Mucosa of descending colon (tissue), 3 donors: ENCODE data around the gene NTNG1. TPM values are rescaled to one million over a fixed set of nuclear protein-coding genes. Genes with fewer than 3 reads are reported as not detected.

ENCODE experiments used
- ATAC-seq: fragments of 200-7000 bp; cut with Tn5 transposase; one replicate; pipeline ENCODE4 v1.9.1; 2020; ENCODE audit warnings: mild to moderate bottlenecking, moderate library complexity
- DNase-seq, 3 donors: peaks; one replicate each; pipeline ENCODE4 v3.0.0-alpha.2; 2020
- H3K36me3 ChIP-seq: fragments of 200-600 bp; one replicate; pipeline ENCODE4 v1.8.0; 2021; ENCODE audit warnings: low read depth, mild to moderate bottlenecking
- H3K4me1 ChIP-seq: fragments of 200-600 bp; one replicate; pipeline ENCODE4 v1.8.0; 2021; ENCODE audit warnings: low read depth, mild to moderate bottlenecking
- H3K4me3 ChIP-seq: fragments of 200-600 bp; one replicate; pipeline ENCODE4 v1.8.0; 2021; ENCODE audit warnings: mild to moderate bottlenecking
- H3K9me3 ChIP-seq: fragments of 200-600 bp; one replicate; pipeline ENCODE4 v1.8.0; 2021; ENCODE audit warnings: mild to moderate bottlenecking
- intact Hi-C, 2 donors: fragments of 100-400 bp; cut with DNase I in 1 of 2; cut with micrococcal nuclease in 1 of 2; formaldehyde crosslinking; loops; one replicate each; pipeline versions ENCODE4 v1.11.0 to v1.11.1; 2022; cut with DNase I, micrococcal nuclease
- total RNA-seq, 3 donors: library from RNA; stranded (reverse); fragmentation: NEBNext Ultra II Directional in 2 of 3; extraction: Animal tissue kit (Norgen Biotek cat#: 25700) in 2 of 3; gene quantifications; one replicate each; pipeline versions ENCODE4 v1.2.1 to v1.2.4, GENCODE V29; 2021 to 2023
- TF ChIP-seq, protein P1 (sequence below): fragments of 200-600 bp; IDR thresholded peaks from one replicate; pipeline ENCODE4 v1.8.0; 2022; ENCODE audit warnings: antibody characterized with exemption, mild to moderate bottlenecking
- donor health status: DM: no; HTN: no; CAD: no; lungs with moderate emphysema.
- donor health status: DM: no; HTN: no; CAD: no.
- donor health status: DM: no; HTN: yes; CAD: no.

NTNG1 gene
- total RNA-seq, 3 donors from 2014 or later, result 0.23 to 2.5 (median 1.3) TPM

DNA sequence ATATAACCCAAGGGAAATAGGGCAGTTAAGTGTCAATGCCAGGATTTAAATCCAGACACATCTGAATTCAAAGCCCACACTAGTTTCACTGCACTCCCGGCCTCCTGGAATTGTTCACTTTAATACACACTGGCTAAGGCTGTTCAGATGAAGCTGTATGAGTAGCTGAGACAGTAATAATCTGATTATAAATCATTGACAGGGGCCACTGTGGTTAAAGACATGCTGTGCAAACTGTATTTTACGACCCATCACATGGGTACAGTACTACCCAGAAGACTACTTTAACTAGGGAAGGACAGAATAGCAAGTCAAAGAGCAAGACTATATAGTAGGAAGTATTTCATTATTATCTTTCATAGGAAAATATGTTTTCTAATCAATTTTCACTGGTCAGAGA, 16.1 kb upstream of the NTNG1 start:
- DNase-seq (no peak), ATAC-seq (peak; percentile 76)
- H3K4me3 ChIP-seq, result no peak overlapping the region
- intact Hi-C loops, result no loop called here
- H3K9me3 ChIP-seq, result no peaks in the 10 kb centered on the region
- no peaks in the 10 kb centered on the region for H3K4me1 ChIP-seq
- H3K36me3 ChIP-seq, result no peaks in the 10 kb centered on the region
- TF ChIP-seq, protein P1, sequence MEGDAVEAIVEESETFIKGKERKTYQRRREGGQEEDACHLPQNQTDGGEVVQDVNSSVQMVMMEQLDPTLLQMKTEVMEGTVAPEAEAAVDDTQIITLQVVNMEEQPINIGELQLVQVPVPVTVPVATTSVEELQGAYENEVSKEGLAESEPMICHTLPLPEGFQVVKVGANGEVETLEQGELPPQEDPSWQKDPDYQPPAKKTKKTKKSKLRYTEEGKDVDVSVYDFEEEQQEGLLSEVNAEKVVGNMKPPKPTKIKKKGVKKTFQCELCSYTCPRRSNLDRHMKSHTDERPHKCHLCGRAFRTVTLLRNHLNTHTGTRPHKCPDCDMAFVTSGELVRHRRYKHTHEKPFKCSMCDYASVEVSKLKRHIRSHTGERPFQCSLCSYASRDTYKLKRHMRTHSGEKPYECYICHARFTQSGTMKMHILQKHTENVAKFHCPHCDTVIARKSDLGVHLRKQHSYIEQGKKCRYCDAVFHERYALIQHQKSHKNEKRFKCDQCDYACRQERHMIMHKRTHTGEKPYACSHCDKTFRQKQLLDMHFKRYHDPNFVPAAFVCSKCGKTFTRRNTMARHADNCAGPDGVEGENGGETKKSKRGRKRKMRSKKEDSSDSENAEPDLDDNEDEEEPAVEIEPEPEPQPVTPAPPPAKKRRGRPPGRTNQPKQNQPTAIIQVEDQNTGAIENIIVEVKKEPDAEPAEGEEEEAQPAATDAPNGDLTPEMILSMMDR, result no peak

DNA sequence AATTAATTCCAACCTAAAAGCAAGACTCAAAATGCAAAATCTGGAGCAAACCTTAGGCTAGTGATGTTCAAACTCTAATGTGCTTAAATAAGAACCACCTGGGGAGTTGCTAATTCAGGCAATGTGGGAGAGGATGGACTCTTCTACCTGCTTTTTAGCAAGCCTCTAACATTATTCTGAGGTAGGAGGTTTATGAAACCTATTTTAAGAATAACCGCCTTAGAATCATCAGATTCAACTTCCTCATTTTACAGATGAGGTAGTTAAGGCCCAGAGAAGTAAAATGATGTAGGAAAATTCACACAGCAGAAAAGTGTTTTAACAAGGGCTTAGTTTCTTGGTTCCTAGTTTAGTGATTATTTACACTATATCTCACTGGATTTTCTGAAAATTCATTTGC, 8.6 kb upstream of the NTNG1 start:
- TF ChIP-seq, protein P1, result no peak
- DNase-seq (no peak), ATAC-seq (no peak)
- H3K36me3 ChIP-seq, result no peaks in the 10 kb centered on the region
- intact Hi-C loops, result no loop called here
- H3K4me1 ChIP-seq, result no peaks in the 10 kb centered on the region
- H3K9me3 ChIP-seq, result no peaks in the 10 kb centered on the region
- H3K4me3 ChIP-seq, result no peak overlapping the region

DNA sequence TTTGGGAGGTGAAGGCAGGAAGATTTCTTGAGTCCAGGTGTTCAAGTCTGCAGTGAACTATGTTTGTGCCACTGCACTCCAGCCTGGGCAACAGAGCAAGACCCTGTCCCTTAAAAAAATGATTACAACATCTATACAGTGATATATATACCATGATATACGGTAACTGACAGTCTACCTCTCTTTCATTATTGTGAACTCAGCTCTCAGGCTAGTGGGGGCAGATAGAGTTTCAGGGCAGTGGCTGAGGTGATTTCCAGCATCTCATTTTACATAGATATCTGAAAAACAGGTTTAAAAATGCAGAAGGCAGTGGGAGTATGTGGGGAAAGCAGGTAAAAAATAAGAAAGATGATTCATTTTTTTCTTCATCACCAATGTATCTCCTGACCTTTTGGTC, 8.1 kb upstream of the NTNG1 start:
- H3K9me3 ChIP-seq, result no peaks in the 10 kb centered on the region
- H3K4me1 ChIP-seq, result no peaks in the 10 kb centered on the region
- ATAC-seq, result no peak
- no peak for DNase-seq
- no peak overlapping the region for H3K4me3 ChIP-seq
- TF ChIP-seq, protein P1, result no peak
- intact Hi-C loops, result no loop called here
- no peaks in the 10 kb centered on the region for H3K36me3 ChIP-seq

DNA sequence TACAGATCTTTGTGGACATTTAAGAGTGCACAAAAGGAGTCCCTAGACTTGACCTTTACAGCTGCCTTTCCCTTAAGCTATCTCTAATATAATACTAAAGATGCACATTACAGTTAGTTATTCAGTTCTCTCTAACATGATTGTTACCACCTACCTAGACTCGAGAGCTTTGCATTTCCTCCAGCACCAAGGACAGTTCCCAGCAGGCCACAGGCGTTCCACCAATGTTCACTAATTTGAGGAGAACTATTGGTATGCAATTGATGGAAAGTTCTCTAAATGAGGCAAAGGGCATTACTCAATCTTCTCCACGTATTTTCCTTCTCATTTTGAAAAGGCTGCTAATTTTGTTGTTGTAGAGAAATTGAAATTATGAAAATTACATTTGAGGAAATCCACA, 5.4 kb upstream of the NTNG1 start:
- intact Hi-C loops, result no loop called here

DNA sequence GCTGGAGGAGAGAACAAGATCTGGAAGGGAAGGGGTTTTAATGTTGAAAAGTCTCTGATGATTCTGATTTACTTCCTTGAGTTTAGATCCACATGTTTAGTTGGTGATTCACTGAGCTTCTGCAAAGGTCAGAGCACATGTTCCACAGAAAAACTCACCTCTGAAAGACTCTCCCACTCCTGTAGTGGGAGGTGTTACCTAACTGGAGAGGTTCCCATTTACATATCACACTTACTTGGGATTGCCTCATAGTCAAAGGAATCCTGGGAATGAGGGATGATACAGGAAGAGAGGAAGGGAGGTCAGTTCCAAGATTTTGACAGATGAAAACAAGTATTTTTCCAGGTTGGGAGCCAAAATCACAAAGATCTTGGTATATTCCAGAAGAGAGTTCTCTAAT, 2.7 kb upstream of the NTNG1 start:
- ATAC-seq (no peak), DNase-seq (no peak)

More for the DNA sequence above, 5.4 kb upstream of the NTNG1 start:
- Histone ChIP-seq H3K9me3 (no peaks in the 10 kb centered on the region), H3K36me3 (no peaks in the 10 kb centered on the region), H3K4me3 (no peak overlapping the region), H3K4me1 (peaks cover 6% of the 10 kb centered on the region)
- ATAC-seq, result no peak
- DNase-seq, result peak in 2 of 3 donors; percentile 23 to 45
- TF ChIP-seq, protein P1, result no peak

More for the DNA sequence above, 2.7 kb upstream of the NTNG1 start:
- Histone ChIP-seq H3K36me3 (no peaks in the 10 kb centered on the region), H3K4me3 (no peak overlapping the region), H3K4me1 (peaks cover 17% of the 10 kb centered on the region), H3K9me3 (no peaks in the 10 kb centered on the region)
- TF ChIP-seq, protein P1, result no peak
- intact Hi-C loops, result no loop called here
